GM23338 (cell line): ENCODE data around the gene ACOX3.

ENCODE experiments used
- CREB1 ChIP-seq: fragments of 250-450 bp; sonication (Bioruptor Pico); IDR thresholded peaks from 2 replicates; pipeline ENCODE4 v1.5.0; 2020; ENCODE audit warnings: low read depth, mild to moderate bottlenecking, moderate library complexity
- EZH2 ChIP-seq: fragments of 200-600 bp; sonication (generic); IDR thresholded peaks from one replicate; pipeline ENCODE4 v1.8.0; 2017; ENCODE audit warnings: antibody characterized with exemption, mild to moderate bottlenecking, low read depth; ENCODE audit not compliant: unreplicated experiment
- EZH2phosphoT487 ChIP-seq: fragments of 200-600 bp; sonication (generic); IDR thresholded peaks from one replicate; pipeline ENCODE4 v1.8.1; 2018; ENCODE audit warnings: antibody characterized with exemption; ENCODE audit not compliant: unreplicated experiment
- POLR2AphosphoS5 ChIP-seq: IDR thresholded peaks from 2 replicates; pipeline ENCODE4 v1.6.1; 2016; ENCODE audit warnings: antibody characterized with exemption, low read depth
- TF ChIP-seq, protein P1 (sequence below), 2 experiments: fragments of 200-600 bp in 1 of 2; sonication (generic) in 1 of 2; conservative IDR thresholded peaks; 2 replicates each; pipeline versions ENCODE4 v1.5.1 to v1.6.1; 2016 to 2017; ENCODE audit warnings: antibody characterized with exemption in 2 of 2, low read depth in 2 of 2, mild to moderate bottlenecking in 2 of 2, moderate library complexity in 1 of 2
- TF ChIP-seq, protein P2 (sequence below): IDR thresholded peaks from one replicate; pipeline ENCODE4 v1.6.1; 2018; ENCODE audit warnings: antibody characterized with exemption; ENCODE audit not compliant: unreplicated experiment
- TF ChIP-seq, protein P3 (sequence below): IDR thresholded peaks from 2 replicates; pipeline ENCODE4 v1.6.1; 2016; ENCODE audit warnings: antibody characterized with exemption

DNA sequence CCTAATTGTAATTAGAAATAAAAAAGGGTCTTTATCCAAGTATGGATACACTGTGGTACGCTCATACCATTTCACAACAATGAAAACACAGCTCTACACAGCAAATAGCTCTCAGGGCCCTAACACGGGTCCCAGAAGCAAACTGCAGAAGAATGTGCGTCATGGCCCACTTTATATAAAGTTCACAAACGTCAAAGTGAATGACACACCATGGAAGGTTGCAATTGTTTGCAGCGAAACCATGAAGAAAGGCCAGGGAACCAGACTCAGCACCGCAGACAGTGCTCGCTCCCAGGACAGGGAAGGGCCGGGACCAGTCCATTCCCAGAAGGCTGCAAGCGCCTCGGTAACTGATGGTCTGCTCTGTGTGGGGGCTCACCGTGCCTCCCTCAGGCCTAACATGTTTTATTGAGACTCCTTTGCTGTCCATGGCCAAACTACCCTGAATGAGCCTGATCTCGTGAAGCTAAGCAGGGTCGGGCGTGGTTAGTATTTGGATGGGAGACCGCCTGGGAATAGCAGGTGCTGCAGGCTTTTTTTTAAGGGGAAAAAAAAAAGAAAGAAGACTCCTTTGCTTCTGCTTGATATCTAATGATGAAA lies 47.8 kb downstream of the ACOX3 start:
- TF ChIP-seq, protein P1, sequence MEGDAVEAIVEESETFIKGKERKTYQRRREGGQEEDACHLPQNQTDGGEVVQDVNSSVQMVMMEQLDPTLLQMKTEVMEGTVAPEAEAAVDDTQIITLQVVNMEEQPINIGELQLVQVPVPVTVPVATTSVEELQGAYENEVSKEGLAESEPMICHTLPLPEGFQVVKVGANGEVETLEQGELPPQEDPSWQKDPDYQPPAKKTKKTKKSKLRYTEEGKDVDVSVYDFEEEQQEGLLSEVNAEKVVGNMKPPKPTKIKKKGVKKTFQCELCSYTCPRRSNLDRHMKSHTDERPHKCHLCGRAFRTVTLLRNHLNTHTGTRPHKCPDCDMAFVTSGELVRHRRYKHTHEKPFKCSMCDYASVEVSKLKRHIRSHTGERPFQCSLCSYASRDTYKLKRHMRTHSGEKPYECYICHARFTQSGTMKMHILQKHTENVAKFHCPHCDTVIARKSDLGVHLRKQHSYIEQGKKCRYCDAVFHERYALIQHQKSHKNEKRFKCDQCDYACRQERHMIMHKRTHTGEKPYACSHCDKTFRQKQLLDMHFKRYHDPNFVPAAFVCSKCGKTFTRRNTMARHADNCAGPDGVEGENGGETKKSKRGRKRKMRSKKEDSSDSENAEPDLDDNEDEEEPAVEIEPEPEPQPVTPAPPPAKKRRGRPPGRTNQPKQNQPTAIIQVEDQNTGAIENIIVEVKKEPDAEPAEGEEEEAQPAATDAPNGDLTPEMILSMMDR (conservative IDR thresholded peaks at IDR 0.05; ENCODE audit: low read depth in 2 of 2) = no peak
- TF ChIP-seq CREB1 (CRISPR knock-in tag) (no peak), POLR2AphosphoS5 (no peak), EZH2phosphoT487 (no peak), EZH2 (no peak)
- TF ChIP-seq, protein P2, sequence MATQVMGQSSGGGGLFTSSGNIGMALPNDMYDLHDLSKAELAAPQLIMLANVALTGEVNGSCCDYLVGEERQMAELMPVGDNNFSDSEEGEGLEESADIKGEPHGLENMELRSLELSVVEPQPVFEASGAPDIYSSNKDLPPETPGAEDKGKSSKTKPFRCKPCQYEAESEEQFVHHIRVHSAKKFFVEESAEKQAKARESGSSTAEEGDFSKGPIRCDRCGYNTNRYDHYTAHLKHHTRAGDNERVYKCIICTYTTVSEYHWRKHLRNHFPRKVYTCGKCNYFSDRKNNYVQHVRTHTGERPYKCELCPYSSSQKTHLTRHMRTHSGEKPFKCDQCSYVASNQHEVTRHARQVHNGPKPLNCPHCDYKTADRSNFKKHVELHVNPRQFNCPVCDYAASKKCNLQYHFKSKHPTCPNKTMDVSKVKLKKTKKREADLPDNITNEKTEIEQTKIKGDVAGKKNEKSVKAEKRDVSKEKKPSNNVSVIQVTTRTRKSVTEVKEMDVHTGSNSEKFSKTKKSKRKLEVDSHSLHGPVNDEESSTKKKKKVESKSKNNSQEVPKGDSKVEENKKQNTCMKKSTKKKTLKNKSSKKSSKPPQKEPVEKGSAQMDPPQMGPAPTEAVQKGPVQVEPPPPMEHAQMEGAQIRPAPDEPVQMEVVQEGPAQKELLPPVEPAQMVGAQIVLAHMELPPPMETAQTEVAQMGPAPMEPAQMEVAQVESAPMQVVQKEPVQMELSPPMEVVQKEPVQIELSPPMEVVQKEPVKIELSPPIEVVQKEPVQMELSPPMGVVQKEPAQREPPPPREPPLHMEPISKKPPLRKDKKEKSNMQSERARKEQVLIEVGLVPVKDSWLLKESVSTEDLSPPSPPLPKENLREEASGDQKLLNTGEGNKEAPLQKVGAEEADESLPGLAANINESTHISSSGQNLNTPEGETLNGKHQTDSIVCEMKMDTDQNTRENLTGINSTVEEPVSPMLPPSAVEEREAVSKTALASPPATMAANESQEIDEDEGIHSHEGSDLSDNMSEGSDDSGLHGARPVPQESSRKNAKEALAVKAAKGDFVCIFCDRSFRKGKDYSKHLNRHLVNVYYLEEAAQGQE = no peak
- TF ChIP-seq, protein P3, sequence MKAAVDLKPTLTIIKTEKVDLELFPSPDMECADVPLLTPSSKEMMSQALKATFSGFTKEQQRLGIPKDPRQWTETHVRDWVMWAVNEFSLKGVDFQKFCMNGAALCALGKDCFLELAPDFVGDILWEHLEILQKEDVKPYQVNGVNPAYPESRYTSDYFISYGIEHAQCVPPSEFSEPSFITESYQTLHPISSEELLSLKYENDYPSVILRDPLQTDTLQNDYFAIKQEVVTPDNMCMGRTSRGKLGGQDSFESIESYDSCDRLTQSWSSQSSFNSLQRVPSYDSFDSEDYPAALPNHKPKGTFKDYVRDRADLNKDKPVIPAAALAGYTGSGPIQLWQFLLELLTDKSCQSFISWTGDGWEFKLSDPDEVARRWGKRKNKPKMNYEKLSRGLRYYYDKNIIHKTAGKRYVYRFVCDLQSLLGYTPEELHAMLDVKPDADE = no peak
